ENCODE results near the gene TP53TG5. TPM values are rescaled to one million over a fixed set of nuclear protein-coding genes. Genes with fewer than 3 reads are reported as not detected.

TP53TG5 gene
- total RNA-seq, 1 experiment from 2014 or later, result not detected

DNA sequence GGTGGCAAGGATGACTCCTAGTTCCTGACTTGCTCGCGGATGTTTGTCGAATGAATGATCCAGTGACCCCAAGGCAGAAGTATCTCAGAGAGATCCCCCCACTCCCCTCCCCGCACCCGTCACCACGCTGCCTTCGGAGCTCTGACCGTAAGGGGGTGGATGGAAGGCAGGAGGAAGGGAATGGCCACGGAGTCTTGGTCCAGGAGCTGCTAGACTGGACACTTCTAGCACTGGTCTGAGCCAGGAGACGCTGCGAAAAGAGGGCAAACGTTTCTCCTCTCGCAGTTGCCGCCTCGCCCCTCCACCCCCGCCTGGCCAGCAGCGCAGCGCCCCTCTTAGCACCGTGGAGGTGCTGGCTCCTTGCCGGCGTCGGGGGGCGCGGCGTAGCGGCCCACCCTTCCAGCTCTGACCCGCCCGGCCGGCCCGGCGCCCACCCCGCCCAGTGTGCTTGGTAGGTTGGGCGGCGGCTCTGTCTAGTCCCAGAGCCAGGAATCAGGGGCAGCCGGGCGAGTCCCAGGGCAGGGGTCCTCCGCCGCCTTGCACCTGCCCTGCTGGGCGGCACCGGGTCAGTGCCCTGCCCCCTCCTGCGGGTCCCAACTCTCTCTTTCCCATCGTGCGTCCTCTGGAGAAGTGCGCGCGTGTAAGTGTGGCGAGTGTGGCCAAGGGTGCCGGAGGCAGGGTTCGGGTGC lies 27.6 kb upstream of the TP53TG5 start:
- Histone ChIP-seq H3K9ac (ENCODE audit: low read length) (peak overlapping the region; percentile 80), H3K79me2 (ENCODE audit: low read length) (no peaks in the 10 kb centered on the region), H3K27ac (ENCODE audit: low read length) (peak overlapping the region; percentile 30), H3K27me3 (ENCODE audit: low read length) (no peaks in the 10 kb centered on the region), H3K4me1 (ENCODE audit: insufficient read depth, low read length) (peaks cover 14% of the 10 kb centered on the region), H2AFZ (ENCODE audit: low read length) (peak overlapping the region; percentile 93), H3F3A (ENCODE audit: low read length, unreplicated experiment) (no peaks in the 10 kb centered on the region), H3K36me3 (ENCODE audit: low read depth, low read length) (peaks cover 6% of the 10 kb centered on the region; the same call in 1 of the 2 replicates), H4K20me1 (ENCODE audit: low read length) (no peaks in the 10 kb centered on the region), H3K9me3 (ENCODE audit: low read length) (peaks cover 3% of the 10 kb centered on the region; the same call in 1 of the 2 replicates), H3K9me2 (replicated peaks; ENCODE audit: low read length) (no peaks in the 10 kb centered on the region), H3K4me3 (ENCODE audit: low read length) (peak overlapping the region; percentile 88), H3K4me2 (ENCODE audit: low read length) (peak overlapping the region; percentile 99)
- DNase-seq, result peak; percentile 71
- TF ChIP-seq EZH2 (IDR thresholded peaks at IDR 0.05; ENCODE audit: low read length, unreplicated experiment) (no peak), EZH2phosphoT487 (IDR thresholded peaks at IDR 0.05; ENCODE audit: borderline replicate concordance, low read length) (no peak)
- TF ChIP-seq, protein P1, sequence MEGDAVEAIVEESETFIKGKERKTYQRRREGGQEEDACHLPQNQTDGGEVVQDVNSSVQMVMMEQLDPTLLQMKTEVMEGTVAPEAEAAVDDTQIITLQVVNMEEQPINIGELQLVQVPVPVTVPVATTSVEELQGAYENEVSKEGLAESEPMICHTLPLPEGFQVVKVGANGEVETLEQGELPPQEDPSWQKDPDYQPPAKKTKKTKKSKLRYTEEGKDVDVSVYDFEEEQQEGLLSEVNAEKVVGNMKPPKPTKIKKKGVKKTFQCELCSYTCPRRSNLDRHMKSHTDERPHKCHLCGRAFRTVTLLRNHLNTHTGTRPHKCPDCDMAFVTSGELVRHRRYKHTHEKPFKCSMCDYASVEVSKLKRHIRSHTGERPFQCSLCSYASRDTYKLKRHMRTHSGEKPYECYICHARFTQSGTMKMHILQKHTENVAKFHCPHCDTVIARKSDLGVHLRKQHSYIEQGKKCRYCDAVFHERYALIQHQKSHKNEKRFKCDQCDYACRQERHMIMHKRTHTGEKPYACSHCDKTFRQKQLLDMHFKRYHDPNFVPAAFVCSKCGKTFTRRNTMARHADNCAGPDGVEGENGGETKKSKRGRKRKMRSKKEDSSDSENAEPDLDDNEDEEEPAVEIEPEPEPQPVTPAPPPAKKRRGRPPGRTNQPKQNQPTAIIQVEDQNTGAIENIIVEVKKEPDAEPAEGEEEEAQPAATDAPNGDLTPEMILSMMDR (conservative IDR thresholded peaks at IDR 0.05; ENCODE audit: low read depth, low read length), result no peak
- BruUV-seq (replicated peaks), result TSS peak; percentile 42
- intact Hi-C loops (cut with micrococcal nuclease), result no loop called here
- peak; percentile 74 for ATAC-seq
- CTCF ChIA-PET, result interaction anchor here (0.9 kb wide), 1 partner anchor 39 kb away, joined by 4 read pairs; no protein-coding TSS in a partner anchor
- POLR2A ChIA-PET (ENCODE audit: unreplicated experiment), result interaction anchor here (0.6 kb wide), 1 partner anchor 958 kb away, joined by 5 read pairs; no protein-coding TSS in a partner anchor

DNA sequence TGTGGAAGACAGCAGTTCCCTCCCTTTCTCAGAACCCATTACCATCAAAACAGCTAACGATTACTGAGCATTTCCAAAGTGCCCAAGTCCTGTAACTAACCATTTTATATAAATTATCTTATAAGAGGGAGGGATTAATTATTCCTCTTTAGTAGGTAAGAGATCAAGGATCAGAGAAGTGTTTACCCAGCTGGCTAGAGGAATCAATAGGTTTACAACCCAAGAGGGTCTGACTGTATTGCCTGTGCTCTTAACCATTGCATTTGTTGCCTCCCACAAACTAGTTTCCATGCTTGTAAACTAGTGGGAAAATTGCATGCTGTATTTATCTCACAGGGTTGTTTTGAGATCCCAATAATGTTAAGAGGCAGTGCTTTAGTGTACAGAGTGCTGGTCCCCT lies 26.3 kb upstream of the TP53TG5 start:
- Histone ChIP-seq H3K27ac (ENCODE audit: low read length) (no peak overlapping the region), H3K4me2 (ENCODE audit: low read length) (no peak overlapping the region), H3K4me1 (ENCODE audit: insufficient read depth, low read length) (peaks cover 8% of the 10 kb centered on the region; the same call in 1 of the 2 replicates), H3K4me3 (ENCODE audit: low read length) (no peak overlapping the region), H3K9ac (ENCODE audit: low read length) (no peak overlapping the region), H3K9me2 (replicated peaks; ENCODE audit: low read length) (no peaks in the 10 kb centered on the region), H4K20me1 (ENCODE audit: low read length) (no peaks in the 10 kb centered on the region), H2AFZ (ENCODE audit: low read length) (no peak overlapping the region), H3K27me3 (ENCODE audit: low read length) (no peaks in the 10 kb centered on the region), H3F3A (ENCODE audit: low read length, unreplicated experiment) (no peaks in the 10 kb centered on the region), H3K36me3 (ENCODE audit: low read depth, low read length) (peaks cover 18% of the 10 kb centered on the region; the same call in 1 of the 2 replicates), H3K9me3 (ENCODE audit: low read length) (peaks cover 11% of the 10 kb centered on the region; the same call in 1 of the 2 replicates), H3K79me2 (ENCODE audit: low read length) (no peaks in the 10 kb centered on the region)
- CTCF ChIA-PET, result no interaction called here
- no TSS peak for BruUV-seq (replicated peaks)
- no peak for DNase-seq
- POLR2A ChIA-PET (ENCODE audit: unreplicated experiment), result interaction anchor here (0.6 kb wide), 1 partner anchor 60 kb away, joined by 4 read pairs; no protein-coding TSS in a partner anchor
- TF ChIP-seq EZH2 (IDR thresholded peaks at IDR 0.05; ENCODE audit: low read length, unreplicated experiment), result no peak
- TF ChIP-seq, protein P1 (conservative IDR thresholded peaks at IDR 0.05; ENCODE audit: low read depth, low read length), result no peak
- TF ChIP-seq EZH2phosphoT487 (IDR thresholded peaks at IDR 0.05; ENCODE audit: borderline replicate concordance, low read length), result no peak
- intact Hi-C loops (cut with micrococcal nuclease), result no loop called here
- ATAC-seq, result no peak

DNA sequence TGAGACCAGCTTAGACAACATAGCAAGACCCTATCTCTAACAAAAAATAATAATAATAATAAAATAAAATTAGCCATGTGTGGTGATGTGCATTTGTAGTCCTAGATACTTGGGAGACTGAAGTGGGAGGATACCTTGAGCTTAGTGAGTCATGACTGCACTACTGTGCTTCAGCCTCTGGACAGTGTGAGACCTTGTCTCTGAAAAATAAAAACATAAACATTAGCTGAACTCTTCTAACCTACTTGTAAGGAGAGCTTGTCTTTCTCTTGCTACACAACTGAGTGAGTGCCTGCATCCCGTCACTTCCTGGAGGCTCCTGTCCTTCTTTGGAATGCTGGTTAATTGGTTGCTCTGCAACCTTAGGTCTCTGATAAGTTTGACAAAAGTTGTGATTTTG lies 24.8 kb upstream of the TP53TG5 start:
- POLR2A ChIA-PET (ENCODE audit: unreplicated experiment), result no interaction called here
- peaks cover 19% of the 10 kb centered on the region; the same call in 1 of the 2 replicates for H3K36me3 ChIP-seq (ENCODE audit: low read depth, low read length)
- H3K27me3 ChIP-seq (ENCODE audit: low read length), result no peaks in the 10 kb centered on the region
- no peaks in the 10 kb centered on the region for H3F3A ChIP-seq (ENCODE audit: low read length, unreplicated experiment)
- intact Hi-C loops (cut with micrococcal nuclease), result no loop called here
- no peaks in the 10 kb centered on the region for H3K79me2 ChIP-seq (ENCODE audit: low read length)
- peaks cover 8% of the 10 kb centered on the region; the same call in 1 of the 2 replicates for H3K4me1 ChIP-seq (ENCODE audit: insufficient read depth, low read length)
- DNase-seq (peak; percentile 28), ATAC-seq (no peak)
- H3K9me2 ChIP-seq (replicated peaks; ENCODE audit: low read length), result no peaks in the 10 kb centered on the region
- TF ChIP-seq, protein P1 (conservative IDR thresholded peaks at IDR 0.05; ENCODE audit: low read depth, low read length), result no peak
- no peak for TF ChIP-seq EZH2phosphoT487 (IDR thresholded peaks at IDR 0.05; ENCODE audit: borderline replicate concordance, low read length)
- TF ChIP-seq EZH2 (IDR thresholded peaks at IDR 0.05; ENCODE audit: low read length, unreplicated experiment), result no peak
- H3K4me3 ChIP-seq (ENCODE audit: low read length), result no peak overlapping the region
- H3K9me3 ChIP-seq (ENCODE audit: low read length), result peaks cover 20% of the 10 kb centered on the region
- no peak overlapping the region for H3K4me2 ChIP-seq (ENCODE audit: low read length)
- no TSS peak for BruUV-seq (replicated peaks)
- no peak overlapping the region for H3K9ac ChIP-seq (ENCODE audit: low read length)
- no peaks in the 10 kb centered on the region for H4K20me1 ChIP-seq (ENCODE audit: low read length)
- CTCF ChIA-PET, result interaction anchor here (0.5 kb wide), 2 partner anchors 30 to 40 kb away, joined by 3 to 5 read pairs; partner anchors contain the start of gene SYS1
- no peak overlapping the region for H3K27ac ChIP-seq (ENCODE audit: low read length)
- no peak overlapping the region for H2AFZ ChIP-seq (ENCODE audit: low read length)
